C4-2B (cell line): ENCODE results near the gene FBXO36.

Source experiments
- CTCF ChIP-seq: fragments of 450-650 bp; conservative IDR thresholded peaks from 2 replicates; pipeline ENCODE4 v1.5.1; 2017; ENCODE audit warnings: mild to moderate bottlenecking
- ZFX ChIP-seq: fragments of 450-650 bp; IDR thresholded peaks from 2 replicates; pipeline ENCODE4 v1.6.1; 2017

DNA sequence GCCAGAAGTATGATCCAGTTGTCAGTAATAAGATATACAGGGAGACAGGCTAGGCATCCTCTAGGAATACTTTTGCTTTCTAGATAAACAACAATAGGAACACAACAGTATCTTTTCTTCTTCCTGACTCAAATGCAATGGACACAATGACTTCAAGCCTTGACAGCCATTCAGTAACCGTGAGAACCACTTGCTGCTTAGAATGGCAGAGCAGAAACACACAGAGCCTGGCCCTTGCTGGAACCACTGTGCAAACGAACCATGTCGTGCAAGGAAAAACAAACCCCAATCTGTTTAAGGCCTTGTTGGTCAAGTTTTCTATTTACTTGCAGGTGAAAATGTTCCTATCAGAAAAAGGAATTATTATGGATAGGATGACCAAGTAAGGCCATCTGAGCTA is 19.3 kb upstream of the FBXO36 start:
- no peak for TF ChIP-seq CTCF
- TF ChIP-seq ZFX: no peak
